IMR-90 (cell line): ENCODE measurements around the gene ETS1. TPM values are rescaled to one million over a fixed set of nuclear protein-coding genes. Genes with fewer than 3 reads are reported as not detected.

ENCODE experiments used
- ATAC-seq: fragments of 200-7000 bp; cut with Tn5 transposase; 2 replicates; pipeline ENCODE4 v1.9.1; 2020; ENCODE audit warnings: low read depth, mild to moderate bottlenecking, moderate library complexity
- BruUV-seq: library from RNA; stranded (reverse); fragments of 400-500 nt; replicated peaks from 2 replicates; lab custom pipeline; 2021; lab: Mats Ljungman, UMichigan
- CTCF ChIA-PET: fragments of 300-600 bp; formaldehyde crosslinking; extraction: SDS; loops from one replicate; lab custom pipeline; 2021; ENCODE audit warnings: antibody characterized with exemption; lab: Yijun Ruan, JAX
- POLR2A ChIA-PET: fragments of 300-600 bp; sonication (Branson Sonifier 250); formaldehyde crosslinking; loops from one replicate; lab custom pipeline; 2022; ENCODE audit warnings: antibody characterized with exemption; ENCODE audit not compliant: unreplicated experiment; lab: Charles Lee
- DNase-seq: peaks from one replicate; pipeline ENCODE4 v3.0.0; 2013
- H2AFZ ChIP-seq: replicated peaks from 2 replicates; pipeline ENCODE3; 2013; ENCODE audit warnings: low read length, mild to moderate bottlenecking; ENCODE audit not compliant: poor library complexity
- H2AK5ac ChIP-seq: 2 replicates; pipeline ENCODE4 v1.6.1; 2013; ENCODE audit warnings: low read depth, low read length, inconsistent platforms
- H2AK9ac ChIP-seq: replicated peaks from 2 replicates; pipeline ENCODE3; 2013; ENCODE audit warnings: mild to moderate bottlenecking, low read depth, low read length, moderate library complexity; ENCODE audit not compliant: poor library complexity
- H2BK120ac ChIP-seq: 2 replicates; pipeline ENCODE4 v1.6.1; 2013; ENCODE audit warnings: low read depth, low read length, inconsistent platforms
- H2BK15ac ChIP-seq: 3 replicates; pipeline ENCODE4 v1.6.1; 2013; ENCODE audit warnings: low read depth, low read length, inconsistent platforms
- H2BK20ac ChIP-seq: 2 replicates; pipeline ENCODE4 v1.6.1; 2013; ENCODE audit warnings: low read depth, mild to moderate bottlenecking, inconsistent platforms, low read length, moderate library complexity
- H2BK5ac ChIP-seq: 2 replicates; pipeline ENCODE4 v1.6.1; 2013; ENCODE audit warnings: mild to moderate bottlenecking, low read depth, low read length, inconsistent platforms; ENCODE audit not compliant: poor library complexity, severe bottlenecking
- H3K14ac ChIP-seq: replicated peaks from 2 replicates; pipeline ENCODE4 v1.6.1; 2013; ENCODE audit warnings: low read depth, low read length, inconsistent platforms
- H3K18ac ChIP-seq: 2 replicates; pipeline ENCODE4 v1.6.1; 2013; ENCODE audit warnings: low read depth, low read length, control low read depth
- H3K23ac ChIP-seq: 2 replicates; pipeline ENCODE4 v1.6.1; 2013; ENCODE audit warnings: low read depth, low read length, inconsistent platforms
- H3K27ac ChIP-seq: 2 replicates; pipeline ENCODE4 v1.5.1; 2013; ENCODE audit warnings: mild to moderate bottlenecking, control low read depth, low read length; ENCODE audit not compliant: insufficient read depth
- H3K27me3 ChIP-seq: 2 replicates; pipeline ENCODE4 v1.6.1; 2013; ENCODE audit warnings: low read length; ENCODE audit not compliant: control insufficient read depth, insufficient read depth
- H3K36me3 ChIP-seq: 2 replicates; pipeline ENCODE4 v1.6.1; 2013; ENCODE audit warnings: low read length, mixed read lengths; ENCODE audit not compliant: control insufficient read depth, insufficient read depth
- H3K4ac ChIP-seq: 2 replicates; pipeline ENCODE4 v1.6.1; 2013; ENCODE audit warnings: low read depth, low read length, inconsistent platforms
- H3K4me1 ChIP-seq: 2 replicates; pipeline ENCODE4 v1.6.1; 2013; ENCODE audit warnings: low read length, mixed read lengths; ENCODE audit not compliant: control insufficient read depth, insufficient read depth
- H3K4me2 ChIP-seq: 2 replicates; pipeline ENCODE4 v1.6.1; 2013; ENCODE audit warnings: low read depth, mild to moderate bottlenecking, control low read depth, low read length, moderate library complexity
- H3K4me3 ChIP-seq: 2 replicates; pipeline ENCODE4 v1.5.1; 2013; ENCODE audit warnings: low read depth, mild to moderate bottlenecking, control low read depth, low read length, moderate library complexity; ENCODE audit not compliant: insufficient read depth
- H3K56ac ChIP-seq: 2 replicates; pipeline ENCODE4 v1.6.1; 2013; ENCODE audit warnings: low read length, inconsistent platforms; ENCODE audit not compliant: insufficient read depth; ENCODE audit errors: extremely low read depth
- H3K79me1 ChIP-seq, 2 experiments: 2 replicates each; pipeline ENCODE4 v1.6.1; 2013; ENCODE audit warnings: low read length in 2 of 2, inconsistent platforms in 1 of 2, low read depth in 1 of 2
- H3K9ac ChIP-seq: 2 replicates; pipeline ENCODE4 v1.6.1; 2013; ENCODE audit warnings: low read depth, low read length, control low read depth
- H3K9me1 ChIP-seq: 2 replicates; pipeline ENCODE4 v1.6.1; 2013; ENCODE audit warnings: low read length, inconsistent platforms; ENCODE audit not compliant: insufficient read depth
- H3K9me3 ChIP-seq: 2 replicates; pipeline ENCODE4 v1.6.1; 2013; ENCODE audit warnings: low read length; ENCODE audit not compliant: control insufficient read depth, insufficient read depth
- H4K20me1 ChIP-seq: 2 replicates; pipeline ENCODE4 v1.6.1; 2013; ENCODE audit warnings: low read length, inconsistent platforms; ENCODE audit not compliant: insufficient read depth
- H4K5ac ChIP-seq: 2 replicates; pipeline ENCODE4 v1.6.1; 2013; ENCODE audit warnings: mild to moderate bottlenecking, low read depth, low read length, control low read depth
- H4K8ac ChIP-seq, 2 experiments: 2 replicates each; pipeline ENCODE4 v1.6.1; 2013; ENCODE audit warnings: low read depth in 2 of 2, low read length in 2 of 2, control low read depth in 1 of 2, inconsistent platforms in 1 of 2
- H4K91ac ChIP-seq: 2 replicates; pipeline ENCODE4 v1.6.1; 2013; ENCODE audit warnings: low read depth, low read length, inconsistent platforms; ENCODE audit not compliant: insufficient read depth
- CEBPB ChIP-seq: IDR thresholded peaks from 2 replicates; pipeline ENCODE4 v1.6.1; 2012; ENCODE audit warnings: low read depth, low read length, improper control_type of control experiment
- USF2 ChIP-seq: fragments of 150-350 bp; IDR thresholded peaks from 2 replicates; pipeline ENCODE4 v1.6.1; 2017; ENCODE audit warnings: mild to moderate bottlenecking, antibody characterized with exemption, low read length, low read depth
- WGBS, 2 experiments: methylation state at CpG; one replicate each; pipeline versions ENCODE4 v1.1.5 to v1.1.7; 2013; ENCODE audit warnings: missing lambda C conversion rate in 2 of 2; ENCODE audit not compliant: insufficient read length in 1 of 2; ENCODE audit errors: extremely low coverage in 2 of 2; 5-methylcytosine and 5-hydroxymethylcytosine counted together
- dilution Hi-C: fragments of 300-500 bp; cut with HindIII; formaldehyde crosslinking; loops from one replicate; pipeline ENCODE4 v1.14.3; 2018; ENCODE audit warnings: low sequenced_read_pairs; ENCODE audit not compliant: unreplicated experiment
- in situ Hi-C: fragments of 300-500 bp; cut with MboI; formaldehyde crosslinking; loops from 3 replicates; pipeline ENCODE4 v1.14.3; 2019; ENCODE audit warnings: low sequenced_read_pairs, inconsistent platforms, mixed read lengths
- intact Hi-C: fragments of 100-400 bp; cut with micrococcal nuclease; formaldehyde crosslinking; loops from 2 replicates; pipeline ENCODE4 v1.10.0; 2022
- polyA plus RNA-seq, 3 experiments: library from polyadenylated mRNA; depleted of rRNA; stranded (reverse); fragments of >200 nt; gene quantifications; 2 replicates each; pipeline ENCODE4 v1.2.3, GENCODE V29; 2012; ENCODE audit warnings: low replicate concordance in 1 of 3
- total RNA-seq: library from RNA; depleted of rRNA; stranded (reverse); fragments of >200 nt; gene quantifications from 2 replicates; pipeline ENCODE4 v1.2.3, GENCODE V29; 2012

The ETS1 gene
- total and polyA plus RNA-seq, 2 of the 4 experiments (the other 2 are of a cell fraction) = 41.2 to 56.3 TPM

DNA sequence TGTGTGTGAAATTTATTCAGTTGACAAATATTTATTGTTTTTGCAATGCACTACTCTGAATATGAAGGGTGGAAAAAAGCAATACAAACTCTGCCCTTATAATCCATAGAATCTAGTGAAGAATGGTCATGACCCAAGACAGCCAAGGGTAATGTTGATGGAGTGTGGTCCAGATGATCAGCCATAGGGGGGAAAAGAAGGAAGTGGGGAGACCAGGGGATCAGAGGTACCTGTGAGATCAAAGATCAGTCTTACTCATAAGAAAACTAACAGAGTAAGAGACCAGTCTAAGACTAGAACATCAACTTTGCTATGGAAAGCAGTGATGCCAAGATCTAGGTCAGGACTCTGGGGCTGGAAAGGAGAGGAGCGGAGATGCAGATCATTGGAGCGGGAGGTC is 47.0 kb upstream of the ETS1 start:
- no peaks in the 10 kb centered on the region; the same call in 1 of the 2 replicates for H3K9me1 ChIP-seq
- H2BK20ac ChIP-seq = no peak overlapping the region
- H2BK120ac ChIP-seq = no peak overlapping the region
- H3K18ac ChIP-seq = no peak overlapping the region
- H4K5ac ChIP-seq = no peak overlapping the region
- H3K23ac ChIP-seq = no peak overlapping the region
- TF ChIP-seq USF2 (no peak), CEBPB (no peak)
- peaks cover 32% of the 10 kb centered on the region for H3K27me3 ChIP-seq
- no peak for DNase-seq
- H2BK15ac ChIP-seq = no peak overlapping the region
- no CpG with 5 or more reads among the region's 2 CpGs for WGBS, 2 experiments
- H4K20me1 ChIP-seq = no peaks in the 10 kb centered on the region
- no peak overlapping the region for H2AFZ ChIP-seq
- no peak overlapping the region for H4K91ac ChIP-seq
- dilution Hi-C loops = loop anchor here (25.0 kb wide), 1 partner anchor 472 kb away; no protein-coding TSS in a partner anchor
- no peak overlapping the region for H2AK5ac ChIP-seq
- H2BK5ac ChIP-seq = no peak overlapping the region
- no peak overlapping the region for H3K56ac ChIP-seq
- ATAC-seq = no peak
- no peaks in the 10 kb centered on the region for H3K9me3 ChIP-seq
- in situ Hi-C loops = loop anchor here (5.0 to 10.0 kb wide), 2 partner anchors 193 to 600 kb away; no protein-coding TSS in a partner anchor
- no peak overlapping the region for H3K9ac ChIP-seq
- no peaks in the 10 kb centered on the region for H3K36me3 ChIP-seq
- no peak overlapping the region for H3K4me3 ChIP-seq
- ChIA-PET CTCF (interaction anchor here (0.7 to 1.9 kb wide), 2 partner anchors 46 to 462 kb away, joined by 3 to 7 read pairs; no protein-coding TSS in a partner anchor), POLR2A (interaction anchor here (0.6 kb wide), 1 partner anchor 141 kb away, joined by 3 read pairs; no protein-coding TSS in a partner anchor)
- no peaks in the 10 kb centered on the region for H3K4me1 ChIP-seq
- intact Hi-C loops = loop anchor here (5.0 kb wide), 1 partner anchor 477 kb away; no protein-coding TSS in a partner anchor
- H3K27ac ChIP-seq = no peak overlapping the region
- H3K14ac ChIP-seq = no peak overlapping the region
- no peak overlapping the region for H4K8ac ChIP-seq
- no TSS peak for BruUV-seq
- no peak overlapping the region for H3K4ac ChIP-seq
- H2AK9ac ChIP-seq = no peak overlapping the region
- no peak overlapping the region for H3K4me2 ChIP-seq
- peaks cover 0 to 5% of the 10 kb centered on the region in 2 experiments; a peak in 1 of 4 replicates for H3K79me1 ChIP-seq
